ENCODE measurements around the gene PRPF8. TPM values are rescaled to one million over a fixed set of nuclear protein-coding genes. Genes with fewer than 3 reads are reported as not detected.

PRPF8 gene
- total and polyA plus RNA-seq, 10 of the 15 experiments (the other 5 are each of a cell fraction or from before 2014, with no cell fraction given) = 77.2 to 337 (median 162) TPM

DNA sequence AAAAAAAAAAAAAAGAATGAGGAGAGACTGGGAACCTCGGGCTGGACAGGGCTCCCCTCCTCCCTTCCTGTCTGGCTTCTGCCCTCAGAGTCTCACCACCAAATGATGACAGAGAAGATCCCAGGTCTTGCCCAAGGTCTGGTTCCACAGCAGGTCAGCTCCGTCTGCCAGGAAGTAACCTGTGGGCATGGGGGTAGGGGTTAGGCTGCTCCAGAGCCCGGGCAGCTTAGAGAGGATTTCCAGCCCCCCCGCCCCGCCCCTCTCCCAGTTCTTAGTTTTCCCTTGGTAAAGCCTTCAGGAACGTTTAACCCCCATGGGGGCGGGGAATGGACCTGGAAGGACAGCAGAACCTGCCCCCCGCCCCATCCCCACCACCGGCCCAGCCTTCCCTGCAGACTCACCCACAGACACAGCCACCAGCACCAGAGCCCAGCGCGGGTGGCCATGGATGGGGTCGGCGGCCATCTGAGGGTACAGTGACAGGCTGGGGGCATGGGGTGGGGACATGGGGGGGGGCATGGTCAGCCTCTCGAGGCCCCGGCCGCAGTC is 24.8 kb upstream of the PRPF8 start:
- Histone ChIP-seq H3K79me2 (ENCODE audit: control insufficient read depth, insufficient read depth, low read length) (no peaks in the 10 kb centered on the region), H3K4me1 (ENCODE audit: control insufficient read depth, insufficient read depth, low read length) (peaks cover 9% of the 10 kb centered on the region), H3K4me2 (ENCODE audit: control insufficient read depth, insufficient read depth) (peak overlapping the region; percentile 82; the same call in 1 of the 2 replicates), H3K9me3 (replicated peaks; ENCODE audit: control insufficient read depth, insufficient read depth, low read length) (no peaks in the 10 kb centered on the region), H3K9ac (ENCODE audit: control insufficient read depth, insufficient read depth, low read length) (no peak overlapping the region), H3K4me3 (peak overlapping the region; percentile 63; the same call in 1 of the 2 replicates), H2AFZ (ENCODE audit: control insufficient read depth, low read depth, low read length) (no peak overlapping the region), H3K36me3 (ENCODE audit: control insufficient read depth in 2 of 2, insufficient read depth in 2 of 2, low read length in 1 of 2) (peaks cover 0 to 7% of the 10 kb centered on the region in 2 experiments; a peak in 2 of 4 replicates), H3K27ac (ENCODE audit: control insufficient read depth, insufficient read depth) (no peak overlapping the region), H4K20me1 (ENCODE audit: control insufficient read depth, insufficient read depth) (no peaks in the 10 kb centered on the region), H3K27me3 (replicated peaks in 1 of 2; ENCODE audit: control insufficient read depth in 2 of 2, insufficient read depth in 2 of 2, low read length in 1 of 2) (peaks cover 0 to 5% of the 10 kb centered on the region in 2 experiments; a peak in 2 of 4 replicates)
- ChIA-PET POLR2A (no interaction called here), RAD21 (ENCODE audit: unreplicated experiment) (no interaction called here), CTCF (interaction anchor here (0.7 to 1.0 kb wide), 3 partner anchors 9 to 76 kb away, joined by 3 to 5 read pairs (median 4); no protein-coding TSS in a partner anchor), SMC1A (ENCODE audit: uncharacterized antibody, unreplicated experiment) (no interaction called here)
- FAIRE-seq (no peak), ATAC-seq (peak; percentile 16), DNase-seq (ENCODE audit: low read depth, low spot score) (no peak)
- intact Hi-C loops (cut with micrococcal nuclease; ENCODE audit: unreplicated experiment) = no loop called here
- WGBS (ENCODE audit: insufficient coverage, insufficient replicate concordance, low lambda C conversion rate, missing lambda C conversion rate) = 35% methylated on average over 5 of the region's 16 CpGs
- TF ChIP-seq, protein P1, sequence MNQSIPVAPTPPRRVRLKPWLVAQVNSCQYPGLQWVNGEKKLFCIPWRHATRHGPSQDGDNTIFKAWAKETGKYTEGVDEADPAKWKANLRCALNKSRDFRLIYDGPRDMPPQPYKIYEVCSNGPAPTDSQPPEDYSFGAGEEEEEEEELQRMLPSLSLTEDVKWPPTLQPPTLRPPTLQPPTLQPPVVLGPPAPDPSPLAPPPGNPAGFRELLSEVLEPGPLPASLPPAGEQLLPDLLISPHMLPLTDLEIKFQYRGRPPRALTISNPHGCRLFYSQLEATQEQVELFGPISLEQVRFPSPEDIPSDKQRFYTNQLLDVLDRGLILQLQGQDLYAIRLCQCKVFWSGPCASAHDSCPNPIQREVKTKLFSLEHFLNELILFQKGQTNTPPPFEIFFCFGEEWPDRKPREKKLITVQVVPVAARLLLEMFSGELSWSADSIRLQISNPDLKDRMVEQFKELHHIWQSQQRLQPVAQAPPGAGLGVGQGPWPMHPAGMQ (IDR thresholded peaks at IDR 0.05; ENCODE audit: borderline replicate concordance) = no peak
- no peak for TF ChIP-seq CREM (IDR thresholded peaks at IDR 0.05; ENCODE audit: low read depth)
- TF ChIP-seq SUZ12 (IDR thresholded peaks at IDR 0.05; ENCODE audit: unreplicated experiment) = no peak
- TF ChIP-seq BRCA1 (IDR thresholded peaks at IDR 0.05; ENCODE audit: low read depth, low read length) = no peak
- no peak for TF ChIP-seq ETV6 (conservative IDR thresholded peaks at IDR 0.05 in 1 of 2, IDR thresholded peaks at IDR 0.05 in 1 of 2; ENCODE audit: borderline replicate concordance in 1 of 2, low read depth in 1 of 2)
- TF ChIP-seq, protein P2, sequence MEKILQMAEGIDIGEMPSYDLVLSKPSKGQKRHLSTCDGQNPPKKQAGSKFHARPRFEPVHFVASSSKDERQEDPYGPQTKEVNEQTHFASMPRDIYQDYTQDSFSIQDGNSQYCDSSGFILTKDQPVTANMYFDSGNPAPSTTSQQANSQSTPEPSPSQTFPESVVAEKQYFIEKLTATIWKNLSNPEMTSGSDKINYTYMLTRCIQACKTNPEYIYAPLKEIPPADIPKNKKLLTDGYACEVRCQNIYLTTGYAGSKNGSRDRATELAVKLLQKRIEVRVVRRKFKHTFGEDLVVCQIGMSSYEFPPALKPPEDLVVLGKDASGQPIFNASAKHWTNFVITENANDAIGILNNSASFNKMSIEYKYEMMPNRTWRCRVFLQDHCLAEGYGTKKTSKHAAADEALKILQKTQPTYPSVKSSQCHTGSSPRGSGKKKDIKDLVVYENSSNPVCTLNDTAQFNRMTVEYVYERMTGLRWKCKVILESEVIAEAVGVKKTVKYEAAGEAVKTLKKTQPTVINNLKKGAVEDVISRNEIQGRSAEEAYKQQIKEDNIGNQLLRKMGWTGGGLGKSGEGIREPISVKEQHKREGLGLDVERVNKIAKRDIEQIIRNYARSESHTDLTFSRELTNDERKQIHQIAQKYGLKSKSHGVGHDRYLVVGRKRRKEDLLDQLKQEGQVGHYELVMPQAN (conservative IDR thresholded peaks at IDR 0.05) = no peak
- TF ChIP-seq IKZF1 (conservative IDR thresholded peaks at IDR 0.05) = no peak
- TF ChIP-seq, protein P3, sequence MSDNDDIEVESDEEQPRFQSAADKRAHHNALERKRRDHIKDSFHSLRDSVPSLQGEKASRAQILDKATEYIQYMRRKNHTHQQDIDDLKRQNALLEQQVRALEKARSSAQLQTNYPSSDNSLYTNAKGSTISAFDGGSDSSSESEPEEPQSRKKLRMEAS (IDR thresholded peaks at IDR 0.05; ENCODE audit: low read depth, low read length) = no peak
- TF ChIP-seq, protein P4, sequence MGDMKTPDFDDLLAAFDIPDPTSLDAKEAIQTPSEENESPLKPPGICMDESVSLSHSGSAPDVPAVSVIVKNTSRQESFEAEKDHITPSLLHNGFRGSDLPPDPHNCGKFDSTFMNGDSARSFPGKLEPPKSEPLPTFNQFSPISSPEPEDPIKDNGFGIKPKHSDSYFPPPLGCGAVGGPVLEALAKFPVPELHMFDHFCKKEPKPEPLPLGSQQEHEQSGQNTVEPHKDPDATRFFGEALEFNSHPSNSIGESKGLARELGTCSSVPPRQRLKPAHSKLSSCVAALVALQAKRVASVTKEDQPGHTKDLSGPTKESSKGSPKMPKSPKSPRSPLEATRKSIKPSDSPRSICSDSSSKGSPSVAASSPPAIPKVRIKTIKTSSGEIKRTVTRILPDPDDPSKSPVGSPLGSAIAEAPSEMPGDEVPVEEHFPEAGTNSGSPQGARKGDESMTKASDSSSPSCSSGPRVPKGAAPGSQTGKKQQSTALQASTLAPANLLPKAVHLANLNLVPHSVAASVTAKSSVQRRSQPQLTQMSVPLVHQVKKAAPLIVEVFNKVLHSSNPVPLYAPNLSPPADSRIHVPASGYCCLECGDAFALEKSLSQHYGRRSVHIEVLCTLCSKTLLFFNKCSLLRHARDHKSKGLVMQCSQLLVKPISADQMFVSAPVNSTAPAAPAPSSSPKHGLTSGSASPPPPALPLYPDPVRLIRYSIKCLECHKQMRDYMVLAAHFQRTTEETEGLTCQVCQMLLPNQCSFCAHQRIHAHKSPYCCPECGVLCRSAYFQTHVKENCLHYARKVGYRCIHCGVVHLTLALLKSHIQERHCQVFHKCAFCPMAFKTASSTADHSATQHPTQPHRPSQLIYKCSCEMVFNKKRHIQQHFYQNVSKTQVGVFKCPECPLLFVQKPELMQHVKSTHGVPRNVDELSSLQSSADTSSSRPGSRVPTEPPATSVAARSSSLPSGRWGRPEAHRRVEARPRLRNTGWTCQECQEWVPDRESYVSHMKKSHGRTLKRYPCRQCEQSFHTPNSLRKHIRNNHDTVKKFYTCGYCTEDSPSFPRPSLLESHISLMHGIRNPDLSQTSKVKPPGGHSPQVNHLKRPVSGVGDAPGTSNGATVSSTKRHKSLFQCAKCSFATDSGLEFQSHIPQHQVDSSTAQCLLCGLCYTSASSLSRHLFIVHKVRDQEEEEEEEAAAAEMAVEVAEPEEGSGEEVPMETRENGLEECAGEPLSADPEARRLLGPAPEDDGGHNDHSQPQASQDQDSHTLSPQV (IDR thresholded peaks at IDR 0.05) = no peak
- TF ChIP-seq MYC (IDR thresholded peaks at IDR 0.05; ENCODE audit: insufficient read depth, insufficient read length, insufficient replicate concordance, low read length, severe bottlenecking) = no peak
- no peak for TF ChIP-seq MXI1 (IDR thresholded peaks at IDR 0.05; ENCODE audit: low read depth, low read length)
- no peak for TF ChIP-seq BMI1 (IDR thresholded peaks at IDR 0.05; ENCODE audit: borderline replicate concordance)
- no TSS peak for BruUV-seq (replicated peaks)
- in situ Hi-C loops (cut with MboI) = no loop called here
